Stimulated activated CD4-positive, alpha-beta T cell treated with anti-CD3 and anti-CD28 coated beads, Interleukin-4, amount 100 ng/mL, for 24 hours (primary cell): ENCODE results near the gene EMX2.

Experiments used
- DNase-seq: peaks from one replicate; pipeline ENCODE4 v3.0.0-alpha.2; 2020

EMX2 gene

DNA sequence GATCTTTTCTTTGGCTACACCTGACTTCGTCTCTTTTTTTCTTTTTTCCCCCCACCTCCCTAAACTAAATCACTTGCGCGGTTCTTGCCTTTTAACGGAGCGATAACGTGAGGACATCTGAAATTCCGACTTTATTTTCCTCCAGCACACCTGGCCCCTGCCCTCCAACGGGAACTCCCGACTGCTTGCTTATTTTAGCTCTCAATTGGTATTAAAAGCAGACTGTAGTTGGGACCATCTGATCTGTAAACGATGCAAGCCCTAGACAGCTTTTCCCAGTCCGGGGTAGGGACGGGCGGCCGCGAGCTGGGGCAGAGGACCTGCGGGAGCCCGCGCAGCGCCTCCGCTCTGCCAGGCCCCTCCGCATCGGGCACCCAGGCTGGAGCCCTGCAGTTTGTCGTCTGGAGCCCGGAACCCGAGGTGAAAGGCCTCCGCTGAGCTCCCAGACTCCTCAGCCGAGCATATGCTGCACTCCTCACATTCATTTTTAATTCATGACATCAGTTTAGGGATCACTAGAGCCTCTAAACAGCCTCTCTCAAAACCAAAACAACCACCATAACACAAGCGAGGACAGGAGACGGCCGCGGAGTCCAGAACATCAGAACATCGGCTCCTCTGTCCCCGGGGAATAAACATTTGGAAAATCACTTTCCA, 10.0 kb upstream of the EMX2 start:
- DNase-seq = no peak

DNA sequence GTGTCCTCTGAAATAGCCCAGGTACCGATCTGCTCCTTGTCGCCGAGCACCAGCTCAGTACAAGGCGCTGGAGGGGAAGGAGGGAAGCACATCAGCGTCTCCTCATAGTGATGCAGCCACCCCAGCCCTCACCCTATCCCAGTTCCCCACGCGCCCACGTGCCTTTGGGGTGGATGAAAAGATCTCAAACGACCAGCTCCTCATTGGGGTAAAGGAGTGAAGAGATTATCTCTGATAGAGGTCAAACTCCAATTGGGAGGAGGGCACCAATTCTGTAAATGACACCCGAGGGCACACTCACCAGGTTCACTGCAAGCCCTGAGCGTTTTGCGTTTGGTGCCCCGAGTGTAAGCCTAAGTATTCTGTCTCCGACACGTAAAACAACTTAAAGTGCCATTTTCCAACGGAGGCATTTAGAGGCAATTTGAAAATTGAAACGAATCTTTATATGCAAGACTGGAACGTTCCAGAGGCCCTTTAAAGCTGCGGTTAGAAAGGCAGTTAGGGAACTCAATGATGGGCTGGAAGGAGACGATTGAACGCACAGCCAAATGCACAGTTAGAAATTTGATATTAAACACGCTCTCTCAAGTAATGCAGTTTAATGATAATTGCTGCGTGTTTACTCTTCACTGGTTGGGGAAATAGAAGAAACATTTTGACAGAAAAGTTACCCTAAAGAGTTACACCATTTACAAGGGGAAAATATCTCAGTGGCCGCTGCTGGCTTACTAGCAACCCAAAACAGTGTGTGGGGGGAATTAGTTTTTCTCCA, 8.9 kb upstream of the EMX2 start:
- no peak for DNase-seq

DNA sequence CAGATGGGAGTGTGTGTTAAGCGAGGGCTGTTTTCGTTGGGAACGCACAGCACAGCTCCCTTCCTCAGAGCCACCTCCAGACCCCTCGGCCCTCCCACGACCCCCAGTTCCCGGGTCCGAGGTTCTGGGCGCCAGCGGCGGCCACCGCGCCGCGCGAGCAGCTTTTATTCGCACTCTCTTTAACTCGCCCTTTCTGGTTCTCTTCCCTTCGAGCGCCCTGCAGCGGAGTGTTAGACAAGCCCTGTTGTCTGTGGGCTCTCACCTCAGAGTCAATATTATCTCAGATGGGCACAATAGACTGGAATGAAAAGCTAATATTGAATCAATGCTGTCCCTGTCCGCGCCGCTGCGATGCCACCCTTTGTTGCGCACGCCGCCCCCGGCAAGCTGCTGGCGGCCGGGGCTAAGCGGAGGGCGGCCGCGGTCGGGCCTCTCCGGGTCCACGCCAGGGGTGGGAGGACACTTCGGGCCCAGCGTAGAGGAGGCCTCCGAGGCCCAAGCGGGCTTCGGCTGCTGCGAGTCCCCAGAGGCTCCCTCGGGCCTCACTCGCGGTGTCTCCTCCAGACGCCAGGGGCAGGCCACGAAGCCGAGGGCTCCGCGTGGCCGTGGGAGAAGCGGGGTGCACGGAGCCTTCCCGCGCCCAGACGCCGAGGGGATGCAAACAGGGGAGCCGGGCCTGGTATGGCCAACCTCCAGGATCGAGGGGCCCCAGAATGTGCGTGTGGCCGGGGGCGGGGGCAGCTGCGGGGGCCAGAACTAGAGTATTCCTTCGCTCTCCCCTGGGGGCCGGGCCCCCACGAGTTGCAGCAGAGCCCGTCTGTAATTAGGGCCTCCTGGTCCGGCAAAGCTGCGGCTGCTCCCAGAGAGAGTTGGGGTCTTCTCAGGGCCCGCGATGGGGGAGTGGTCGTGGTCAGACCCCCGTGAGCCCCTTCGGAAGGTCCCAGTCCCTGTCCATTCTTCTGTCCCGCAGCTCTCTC, 7.9 kb upstream of the EMX2 start:
- DNase-seq = no peak

DNA sequence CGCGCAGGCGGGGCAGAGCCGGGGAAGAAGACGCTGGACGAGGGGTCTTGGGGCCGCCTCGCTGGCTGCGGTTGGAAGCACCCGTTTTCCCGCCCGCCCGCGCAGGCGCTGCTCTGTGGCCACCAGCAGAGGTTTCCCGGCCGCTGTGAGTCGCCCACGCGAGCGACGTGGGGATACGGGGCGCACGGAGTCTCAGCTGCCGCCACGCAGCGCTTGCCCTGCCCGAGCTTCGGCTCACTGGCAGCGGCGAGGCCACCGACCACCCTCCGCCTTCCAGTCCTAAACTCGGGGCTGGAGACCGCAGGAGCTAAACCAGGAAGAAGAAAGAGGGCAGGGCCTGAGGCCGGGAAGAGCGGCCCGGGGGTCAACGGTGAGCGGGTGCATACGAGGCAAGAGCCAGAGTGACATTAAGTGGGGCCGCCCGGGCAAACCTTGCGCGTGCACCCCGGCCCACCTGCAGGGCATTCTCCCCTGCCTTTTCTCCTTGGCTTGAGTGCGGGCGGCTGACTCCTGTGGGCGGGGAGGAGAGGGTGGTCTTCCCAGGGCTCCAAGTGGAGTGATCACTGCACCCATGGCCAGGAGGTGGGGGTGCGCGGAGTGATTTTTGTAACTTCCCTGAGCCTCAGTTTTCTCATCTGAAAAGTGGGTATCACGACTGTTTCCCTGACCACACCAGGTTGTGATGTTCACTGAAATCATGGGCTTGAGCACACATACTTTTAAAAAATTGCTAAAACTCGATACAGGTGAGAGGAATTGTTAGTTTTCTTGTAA, 7.1 kb upstream of the EMX2 start:
- no peak for DNase-seq

DNA sequence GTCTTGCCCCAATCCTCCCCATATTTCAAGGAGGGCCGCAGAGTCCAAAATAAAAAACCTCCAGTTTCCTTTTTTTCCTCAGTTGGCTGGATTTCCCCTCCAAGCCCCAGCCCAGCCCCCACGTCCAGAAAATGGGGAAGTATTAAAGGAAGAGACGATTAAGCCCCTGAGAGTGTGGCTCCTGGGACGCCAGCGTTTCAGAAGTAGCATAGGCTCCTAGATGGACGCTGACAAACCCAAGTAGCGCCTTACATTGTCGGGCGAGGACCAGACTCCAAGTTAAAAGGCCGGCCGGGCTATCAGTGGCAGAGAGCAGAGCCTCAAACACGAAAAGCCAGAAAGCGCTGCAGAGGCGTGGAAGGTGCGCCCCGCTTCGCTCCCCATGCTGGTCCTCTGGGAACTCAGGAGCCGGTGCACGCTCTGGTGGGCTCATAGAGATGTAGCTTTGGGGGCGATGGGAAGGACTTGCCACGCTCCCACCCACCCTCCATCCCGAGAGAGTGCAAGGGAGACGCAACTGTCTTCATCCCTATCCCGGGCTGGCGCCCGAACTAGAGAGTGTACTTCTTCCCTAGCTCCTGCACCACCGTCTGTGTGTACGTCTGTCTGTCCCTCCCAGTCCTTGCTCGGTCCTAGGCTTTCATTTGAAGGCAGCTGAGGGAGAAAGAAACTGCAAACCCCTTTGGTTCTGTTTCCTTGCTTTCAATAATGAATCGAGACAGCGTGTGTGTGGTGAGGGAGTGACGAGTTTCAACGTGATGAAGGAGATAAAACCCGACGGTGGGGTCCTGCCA, 6.3 kb upstream of the EMX2 start:
- no peak for DNase-seq

DNA sequence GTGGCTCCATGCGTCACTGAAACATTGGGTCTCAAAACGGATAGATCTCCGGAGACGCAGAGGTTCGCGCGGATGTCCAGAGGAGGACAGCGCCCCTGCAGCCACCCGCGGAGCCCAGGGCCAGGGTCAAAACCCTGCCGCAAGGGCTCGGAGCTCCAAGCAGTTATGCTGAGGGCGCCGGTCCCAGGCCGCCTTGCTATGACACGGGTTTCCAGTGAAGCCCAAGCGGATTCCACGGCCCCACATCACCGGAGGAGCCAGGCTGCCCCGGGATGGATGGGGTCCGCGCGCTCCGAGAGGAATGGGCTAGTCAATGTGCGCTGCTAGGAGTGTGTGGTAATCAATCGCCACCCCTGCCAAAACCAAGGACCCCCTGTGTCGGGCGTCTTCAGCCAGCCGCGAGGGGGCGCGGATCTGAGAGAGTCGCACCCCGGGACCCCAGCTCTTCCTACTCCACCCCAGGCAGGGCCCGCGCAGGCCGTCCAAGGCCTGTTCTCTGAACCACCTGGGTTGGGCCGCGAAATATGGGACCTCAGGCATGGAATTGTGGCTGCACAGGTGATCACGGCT, 5.6 kb upstream of the EMX2 start:
- no peak for DNase-seq

DNA sequence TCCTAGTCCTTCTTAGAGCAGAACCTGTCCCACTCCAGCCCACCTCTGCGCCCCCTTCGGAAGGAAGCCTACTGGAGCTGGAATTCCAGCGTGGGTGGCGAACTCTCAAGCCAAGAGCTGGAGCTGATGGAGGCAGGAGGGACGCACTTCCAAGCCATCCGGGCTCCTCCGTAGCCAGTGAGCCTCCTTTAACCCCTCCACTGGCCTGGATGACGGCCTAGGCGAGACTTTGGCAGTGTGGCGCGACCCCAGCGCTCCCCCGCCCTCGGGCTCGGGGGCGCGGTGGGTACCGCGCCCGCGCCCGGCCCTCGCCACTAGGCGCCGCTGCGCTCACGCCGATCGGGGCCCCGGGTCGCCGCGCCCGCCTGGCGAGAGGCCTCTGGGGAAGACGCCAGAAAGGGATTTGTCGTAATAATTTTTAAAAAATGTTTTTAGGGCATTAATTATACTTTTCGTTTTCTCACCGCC, 5.1 kb upstream of the EMX2 start:
- DNase-seq = no peak

DNA sequence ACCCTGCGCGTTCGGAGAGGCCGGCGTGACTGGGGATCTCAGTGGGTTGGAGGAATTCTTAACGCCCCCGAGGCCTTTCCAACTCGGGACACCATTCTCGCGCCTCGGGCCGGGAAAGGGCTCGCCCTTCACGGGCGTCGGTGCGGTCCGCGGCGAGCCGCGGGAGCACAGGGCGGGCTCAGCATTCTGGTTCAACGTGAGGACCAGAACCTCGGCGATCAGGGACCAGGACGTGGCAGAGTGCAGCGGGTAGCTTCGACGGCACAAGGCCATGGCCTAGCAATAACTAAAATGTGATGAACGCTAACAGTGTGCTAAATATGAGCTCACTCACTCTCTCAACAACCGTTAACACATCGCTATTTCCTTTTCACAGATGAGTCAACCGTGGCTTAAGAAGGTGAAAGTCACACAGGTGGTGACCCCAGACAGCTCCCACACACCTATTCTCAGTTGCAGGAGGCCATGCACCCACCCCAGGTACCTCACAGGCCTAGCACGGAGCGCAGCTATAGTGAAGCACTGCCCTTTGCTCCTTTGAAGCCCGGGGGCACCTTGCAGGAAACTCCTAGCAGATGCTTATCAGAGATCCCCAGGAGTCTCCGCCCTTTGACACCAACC, 4.5 kb upstream of the EMX2 start:
- DNase-seq = no peak

DNA sequence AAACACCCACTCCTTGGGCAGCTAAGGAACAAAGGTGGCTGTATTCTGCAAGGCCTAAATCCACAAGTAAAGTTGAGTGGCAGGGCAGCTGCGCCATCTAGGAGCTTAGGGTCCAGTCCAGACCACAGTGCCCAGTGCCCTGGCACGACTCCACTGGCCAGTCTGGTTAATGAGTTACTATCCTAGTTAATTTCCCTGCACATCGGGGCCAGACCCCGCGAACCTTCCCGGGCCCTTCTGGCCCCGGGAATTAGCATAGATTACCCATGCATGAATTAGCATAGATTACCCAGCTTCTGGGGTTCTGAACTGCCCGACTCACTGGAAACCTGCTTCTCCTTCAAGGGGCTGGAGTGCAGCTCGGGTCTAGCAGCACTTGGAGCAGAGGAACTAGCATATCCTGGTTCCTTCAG, 3.2 kb upstream of the EMX2 start:
- DNase-seq = no peak

DNA sequence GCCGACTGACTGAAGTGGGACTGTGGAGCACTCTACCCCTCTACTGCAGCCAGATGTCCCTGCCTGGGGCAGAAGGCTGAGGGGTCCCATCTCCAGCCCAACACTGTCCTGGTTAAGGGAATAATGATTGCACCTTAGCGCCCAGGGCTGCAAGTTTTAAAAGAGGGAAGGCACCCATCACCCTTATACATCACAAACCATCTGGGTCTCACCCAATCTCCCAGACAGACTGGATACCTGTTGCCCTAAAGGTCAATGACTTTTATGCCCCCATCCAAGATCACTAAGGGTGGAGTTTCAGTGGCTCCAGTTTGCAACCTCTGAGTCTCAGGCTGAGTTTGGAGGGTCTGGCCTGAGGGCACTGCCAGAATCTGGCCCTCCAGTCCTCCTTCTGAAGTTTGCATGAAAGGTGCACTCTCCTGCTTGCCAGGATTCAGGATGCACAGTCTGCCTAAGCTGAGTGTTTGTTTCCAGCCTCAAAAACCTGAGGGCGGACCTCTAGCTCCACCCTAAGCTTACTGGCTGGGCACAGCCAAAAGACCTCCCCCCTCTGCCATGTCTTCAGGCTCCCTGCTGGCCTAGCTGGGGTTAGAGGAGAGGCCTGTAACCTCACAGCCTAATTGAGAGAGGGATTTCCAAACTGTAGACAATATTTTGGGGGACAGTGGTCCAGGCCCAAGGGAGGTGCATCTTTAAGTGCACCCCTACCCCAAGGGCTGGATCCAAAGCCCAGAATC, 2.5 kb upstream of the EMX2 start:
- DNase-seq = no peak

DNA sequence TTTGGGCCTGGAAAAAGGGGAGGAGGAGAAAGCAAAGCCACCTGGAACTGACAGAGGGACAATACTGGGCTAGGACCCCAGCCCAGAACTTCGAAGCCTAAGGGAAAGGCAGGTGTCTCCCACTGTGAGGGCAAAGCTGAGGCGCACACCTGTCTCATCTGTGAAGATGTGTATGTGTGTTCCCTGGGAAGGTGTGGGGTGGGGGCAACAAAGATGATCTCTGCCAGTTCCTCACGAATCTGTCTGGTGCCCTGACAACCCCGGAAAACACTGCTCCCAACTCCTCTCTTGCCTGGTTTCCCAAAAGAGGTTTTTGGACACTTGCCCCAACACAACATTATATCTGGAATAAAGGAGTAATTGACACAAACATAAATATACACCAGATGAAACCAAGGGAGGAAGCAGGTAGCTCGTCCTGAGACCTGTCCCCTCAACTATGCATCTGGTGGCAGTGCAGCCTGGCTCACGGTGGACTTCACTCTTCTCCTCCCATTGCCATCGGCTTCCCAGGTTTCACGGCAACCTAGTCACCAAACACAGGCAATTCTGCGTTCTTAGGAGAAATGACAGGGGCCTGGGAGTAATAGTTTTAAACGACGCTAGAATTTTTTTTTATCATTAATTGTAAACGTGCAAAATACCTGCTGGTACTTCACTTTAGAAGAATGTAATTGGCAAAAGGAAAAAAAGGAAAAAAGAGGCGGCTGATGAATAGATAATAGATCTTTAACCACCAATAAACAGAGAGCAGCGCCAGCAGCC, 1.7 kb upstream of the EMX2 start:
- no peak for DNase-seq

DNA sequence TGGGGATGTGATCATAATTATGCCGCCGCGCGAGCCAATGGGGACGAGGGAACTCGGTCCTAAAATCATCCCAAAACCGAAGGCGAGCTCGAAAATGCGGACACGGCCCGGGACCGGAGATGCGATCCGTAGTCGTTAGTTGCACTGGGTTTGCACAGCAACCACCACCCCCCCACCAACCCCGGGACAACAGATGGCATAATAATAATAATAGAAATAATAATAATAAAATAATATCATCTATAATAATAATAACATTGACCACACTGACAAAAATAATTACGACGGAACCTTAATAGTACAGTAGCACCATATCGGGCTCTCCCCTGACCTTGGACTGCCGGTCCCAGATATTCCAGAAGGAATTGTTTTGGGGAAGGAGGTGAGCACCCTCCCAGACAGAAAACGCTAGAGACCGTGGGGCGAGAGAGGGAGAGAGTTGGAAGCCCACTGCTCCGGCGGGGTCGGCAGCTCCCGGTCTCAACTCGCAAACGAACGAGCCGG, 1.1 kb upstream of the EMX2 start:
- DNase-seq = no peak

DNA sequence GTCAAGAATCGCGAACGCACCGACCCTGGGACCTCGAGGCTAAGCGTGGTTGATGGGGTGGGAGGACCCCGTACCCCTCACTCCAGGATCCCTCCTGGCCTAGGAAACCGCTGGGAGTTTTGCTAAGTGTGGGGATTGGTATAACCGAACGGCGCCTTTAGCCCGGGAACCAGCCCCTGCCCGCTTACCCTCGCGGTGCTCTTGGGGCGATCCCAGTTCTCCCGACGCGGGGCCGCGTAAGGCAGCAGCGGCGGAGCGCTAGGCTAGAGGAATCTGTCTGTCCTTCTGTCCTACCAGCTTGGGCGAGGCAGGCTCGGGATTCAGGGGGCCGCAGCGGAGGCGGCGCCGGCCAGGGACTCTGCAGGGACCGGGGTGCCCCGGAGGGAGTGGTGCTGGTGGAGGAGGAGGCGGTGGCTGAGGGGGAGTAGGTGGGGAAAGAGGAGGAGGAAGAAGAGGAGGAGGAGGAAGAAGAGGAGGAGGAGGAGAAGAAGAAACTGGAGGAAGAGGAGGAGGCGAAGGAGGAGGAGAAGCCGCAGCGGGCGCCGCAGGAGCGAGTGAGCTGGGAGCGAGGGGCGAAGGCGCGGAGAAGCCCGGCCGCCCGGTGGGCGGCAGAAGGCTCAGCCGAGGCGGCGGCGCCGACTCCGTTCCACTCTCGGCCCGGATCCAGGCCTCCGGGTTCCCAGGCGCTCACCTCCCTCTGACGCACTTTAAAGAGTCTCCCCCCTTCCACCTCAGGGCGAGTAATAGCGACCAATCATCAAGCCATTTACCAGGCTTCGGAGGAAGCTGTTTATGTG, 439 bp upstream of the EMX2 start:
- no peak for DNase-seq

DNA sequence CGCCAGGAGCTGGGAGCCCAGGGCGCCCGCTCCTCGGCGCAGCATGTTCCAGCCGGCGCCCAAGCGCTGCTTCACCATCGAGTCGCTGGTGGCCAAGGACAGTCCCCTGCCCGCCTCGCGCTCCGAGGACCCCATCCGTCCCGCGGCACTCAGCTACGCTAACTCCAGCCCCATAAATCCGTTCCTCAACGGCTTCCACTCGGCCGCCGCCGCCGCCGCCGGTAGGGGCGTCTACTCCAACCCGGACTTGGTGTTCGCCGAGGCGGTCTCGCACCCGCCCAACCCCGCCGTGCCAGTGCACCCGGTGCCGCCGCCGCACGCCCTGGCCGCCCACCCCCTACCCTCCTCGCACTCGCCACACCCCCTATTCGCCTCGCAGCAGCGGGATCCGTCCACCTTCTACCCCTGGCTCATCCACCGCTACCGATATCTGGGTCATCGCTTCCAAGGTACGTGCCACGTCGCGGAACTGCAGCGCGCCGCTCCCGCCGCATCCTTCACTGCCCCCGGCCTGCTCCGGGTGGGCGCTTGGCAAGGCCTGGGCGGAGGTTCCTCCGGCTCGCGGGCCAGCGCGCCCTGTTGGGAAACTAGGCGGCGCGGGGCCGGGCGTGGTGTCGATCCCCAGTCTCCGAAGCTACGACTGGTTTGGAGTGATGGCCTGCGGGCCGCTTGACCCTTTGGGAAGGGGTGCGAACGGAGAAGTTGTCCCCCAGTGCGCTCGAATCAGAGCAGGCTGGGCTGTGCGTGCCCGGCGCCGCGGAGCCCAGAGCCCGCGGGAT, 868 bp downstream of the EMX2 start:
- no peak for DNase-seq

DNA sequence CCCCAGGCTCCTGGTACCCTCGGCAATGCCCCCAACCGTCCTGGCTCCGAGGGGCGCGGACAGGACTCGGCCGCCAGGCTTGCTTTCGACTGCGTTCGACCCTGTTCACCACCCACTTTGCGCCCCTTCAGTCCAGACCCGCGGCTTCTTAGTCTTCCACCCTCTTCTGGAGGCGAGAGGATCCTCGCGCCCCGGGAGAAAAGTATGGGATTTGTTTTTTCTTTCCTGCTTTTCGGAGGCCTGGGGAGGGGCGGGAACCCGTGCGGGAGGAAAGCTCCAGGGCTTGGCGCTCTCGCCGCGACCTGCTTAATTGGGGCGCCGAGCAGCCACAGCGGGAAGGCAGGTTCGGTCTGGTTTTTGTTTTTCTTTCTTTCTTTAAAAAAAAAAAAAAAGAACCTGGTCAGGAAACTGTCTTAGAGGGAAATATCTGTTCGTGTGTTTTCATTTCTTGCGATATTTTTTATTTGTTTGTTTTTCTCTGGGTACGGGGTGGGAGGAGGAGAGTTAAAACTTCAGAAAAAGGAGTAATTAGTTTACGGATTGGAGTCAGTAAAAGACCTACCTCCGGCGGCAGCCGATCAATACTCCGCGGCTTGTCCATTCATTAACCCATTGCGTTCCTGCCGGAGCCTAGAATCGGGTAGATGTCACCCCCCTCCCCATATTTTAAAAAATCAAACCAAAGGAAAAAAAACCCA, 1.6 kb downstream of the EMX2 start:
- DNase-seq = no peak

DNA sequence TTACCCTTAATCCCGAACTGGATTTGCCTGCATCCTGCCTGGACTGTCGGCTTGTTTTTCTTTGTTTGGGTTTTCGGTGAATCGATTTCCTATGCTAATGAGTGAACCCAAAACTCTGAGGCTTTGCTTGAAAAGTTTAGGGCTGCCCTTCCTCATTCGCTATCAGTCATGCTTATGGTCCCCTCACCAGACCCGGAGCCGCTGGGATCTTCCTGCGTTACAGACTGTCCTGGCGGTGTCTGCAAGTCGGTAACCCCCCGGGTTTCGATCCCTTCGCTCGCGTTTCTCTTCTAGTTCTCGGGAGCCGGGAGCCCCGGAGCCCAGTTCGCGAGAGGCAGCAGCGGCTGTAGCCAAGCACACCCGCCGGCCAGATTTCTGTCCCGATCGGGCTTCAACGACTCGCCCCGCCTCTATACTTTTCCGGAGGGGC, 2.2 kb downstream of the EMX2 start:
- DNase-seq = no peak
